NB4 (cell line): ENCODE results near the gene VPS26C.
A peak's percentile ranks its signal among the peaks of the same experiment; 100 is the strongest.

Experiments used
- DNase-seq: peaks from one replicate; pipeline ENCODE4 v3.0.0; 2010; ENCODE audit warnings: low read depth
- H3K4me3 ChIP-seq: one replicate; pipeline ENCODE4 v1.5.1; 2011; ENCODE audit warnings: mild to moderate bottlenecking, low read depth, low read length, moderate library complexity
- CTCF ChIP-seq: IDR thresholded peaks from one replicate; pipeline ENCODE4 v1.5.1; 2012; ENCODE audit warnings: low read depth, low read length
- MAX ChIP-seq: IDR thresholded peaks from 2 replicates; pipeline ENCODE4 v1.6.1; 2011; ENCODE audit warnings: low read depth, low read length
- MYC ChIP-seq: IDR thresholded peaks from 2 replicates; pipeline ENCODE4 v1.6.1; 2011; ENCODE audit warnings: low read depth, low read length
- POLR2A ChIP-seq: IDR thresholded peaks from 2 replicates; pipeline ENCODE4 v1.6.1; 2011; ENCODE audit warnings: mild to moderate bottlenecking; ENCODE audit not compliant: insufficient read length; ENCODE audit errors: extremely low read depth

Gene VPS26C

DNA sequence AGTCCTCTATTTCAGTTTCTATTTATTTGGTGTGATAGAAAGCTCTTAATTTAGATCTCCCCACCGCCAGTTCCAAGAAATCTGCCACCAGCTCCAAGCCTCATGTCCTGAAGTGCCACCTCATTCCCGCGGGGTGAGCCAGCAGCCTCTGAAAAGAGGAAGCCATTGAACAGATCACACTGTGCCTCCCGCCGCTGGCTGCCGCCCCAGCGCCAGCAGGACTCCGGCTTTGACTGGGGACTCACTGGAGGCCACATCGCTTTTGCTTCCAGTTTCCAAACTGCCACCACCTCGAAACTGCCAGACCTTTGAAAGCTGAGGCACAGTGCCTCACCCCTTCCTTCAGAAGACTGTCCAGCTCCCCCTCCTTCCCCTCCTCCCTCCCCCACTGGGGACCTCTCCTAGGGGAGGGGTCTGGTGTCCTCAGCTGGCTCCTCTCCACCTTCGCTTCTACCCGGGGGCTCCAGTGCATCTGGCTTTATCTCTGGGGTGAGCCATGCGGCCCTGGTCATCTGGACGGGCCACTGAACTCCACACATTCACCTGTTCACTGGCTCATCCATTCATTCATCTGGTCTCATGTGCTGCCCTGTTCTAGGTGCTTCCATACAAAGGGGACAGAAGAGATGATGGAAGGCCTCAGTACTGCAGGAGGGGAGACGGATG lies 58.9 kb downstream of the VPS26C start:
- DNase-seq, result peak; percentile 82
- TF ChIP-seq MYC (peak; percentile 17; the same call in 1 of the 2 replicates), MAX (no peak), POLR2A (no peak)
- no peak overlapping the region for H3K4me3 ChIP-seq

- H3K4me3 ChIP-seq, result no peak overlapping the region
- peak; percentile 40 for DNase-seq
- TF ChIP-seq MYC, result no peak
- no peak for TF ChIP-seq MAX
- no peak for TF ChIP-seq CTCF
- no peak for TF ChIP-seq POLR2A
These were observed 59.6 kb downstream of the VPS26C start for GRCh38 chr21:37207441-37208009.

DNA sequence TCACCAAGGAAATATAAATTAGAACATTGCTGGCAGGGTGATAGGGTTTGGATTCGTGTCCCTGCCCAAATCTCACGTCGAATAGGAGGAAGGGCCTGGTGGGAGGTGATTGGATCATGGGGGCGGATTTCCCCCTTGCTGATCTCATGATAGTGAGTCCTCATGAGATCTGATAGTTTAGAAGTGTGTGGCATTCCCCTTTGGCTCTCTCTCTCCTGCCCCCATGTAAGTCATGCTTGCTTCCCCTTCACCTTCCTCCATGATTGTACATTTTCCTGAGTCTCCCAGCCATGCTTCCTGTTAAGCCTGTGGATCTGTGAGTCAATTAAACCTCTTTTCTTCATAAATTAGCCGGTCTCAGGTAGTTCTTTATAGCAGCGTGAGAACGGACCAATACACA lies 60.6 kb downstream of the VPS26C start:
- H3K4me3 ChIP-seq, result no peak overlapping the region
- no peak for DNase-seq
- no peak for TF ChIP-seq POLR2A
- no peak for TF ChIP-seq MYC
- no peak for TF ChIP-seq MAX
- no peak for TF ChIP-seq CTCF

- H3K4me3 ChIP-seq, result no peak overlapping the region
- no peak for DNase-seq
- TF ChIP-seq POLR2A (no peak), CTCF (no peak), MYC (no peak), MAX (no peak)
These were observed 62.6 kb downstream of the VPS26C start for GRCh38 chr21:37204580-37204979.

- TF ChIP-seq MYC, result no peak
- no peak for TF ChIP-seq MAX
- TF ChIP-seq CTCF, result no peak
- no peak for TF ChIP-seq POLR2A
- no peak overlapping the region for H3K4me3 ChIP-seq
- no peak for DNase-seq
These were observed 64.7 kb downstream of the VPS26C start for GRCh38 chr21:37202221-37203110.
